ENCODE data around the gene ZNF773. TPM values are rescaled to one million over a fixed set of nuclear protein-coding genes. Genes with fewer than 3 reads are reported as not detected.
A peak's percentile ranks its signal among the peaks of the same experiment; 100 is the strongest.
"Not testable (repeated sequence)": the region's sequence is repeated elsewhere in the genome, so short reads cannot be mapped to it uniquely, and the experiment has no call there.

The ZNF773 gene
- total RNA-seq, 2 experiments from 2014 or later, result 8.3 to 8.4 TPM

- no peak for DNase-seq
- no peak for ATAC-seq
- H3K9me3 Mint-ChIP-seq (ENCODE audit: insufficient read depth), result peaks cover 43% of the 10 kb centered on the region
- H3K4me1 Mint-ChIP-seq (ENCODE audit: low read depth), result peaks cover 8% of the 10 kb centered on the region
- POLR2A ChIA-PET, result no interaction called here
- no peak overlapping the region for H3K4me3 Mint-ChIP-seq
- H3K27me3 Mint-ChIP-seq (ENCODE audit: low read depth), result no peaks in the 10 kb centered on the region
- CTCF ChIA-PET, result no interaction called here
- no peak overlapping the region for H3K27ac Mint-ChIP-seq
- peaks cover 88% of the 10 kb centered on the region for H3K36me3 Mint-ChIP-seq (ENCODE audit: low read depth)
Measured at GRCh38 chr19:57506163-57506562, 6.4 kb downstream of the ZNF773 start.

DNA sequence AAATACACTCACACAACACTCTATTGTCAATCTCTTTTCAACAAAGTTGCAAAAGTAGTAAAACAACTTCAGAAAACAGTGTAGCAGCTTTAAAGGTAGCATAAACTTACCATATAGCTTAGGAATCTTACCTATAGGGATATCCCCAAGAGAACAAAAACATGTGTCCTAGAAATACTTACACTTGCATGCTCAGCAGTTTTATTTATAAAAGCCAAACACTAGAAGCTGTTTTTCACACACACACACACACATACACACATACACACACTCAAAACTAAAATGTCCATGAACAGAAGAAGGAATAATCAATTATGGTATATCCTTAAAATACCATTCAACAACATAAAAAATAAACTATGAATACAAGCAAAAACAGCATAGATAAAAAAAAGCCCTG is 11.7 kb downstream of the ZNF773 start:
- peaks cover 59% of the 10 kb centered on the region for H3K9me3 Mint-ChIP-seq (ENCODE audit: insufficient read depth)
- CTCF ChIA-PET, result no interaction called here

GRCh38 chr19:57512845-57513244 is 13.1 kb downstream of the ZNF773 start:
- DNase-seq (peak; percentile 20), ATAC-seq (no peak)
- Mint-ChIP-seq H3K4me1 (ENCODE audit: low read depth) (no peaks in the 10 kb centered on the region), H3K27ac (no peak overlapping the region), H3K27me3 (ENCODE audit: low read depth) (no peaks in the 10 kb centered on the region), H3K9me3 (ENCODE audit: insufficient read depth) (peaks cover 62% of the 10 kb centered on the region), H3K36me3 (ENCODE audit: low read depth) (peaks cover 72% of the 10 kb centered on the region), H3K4me3 (no peak overlapping the region)
- ChIA-PET POLR2A (no interaction called here), CTCF (no interaction called here)

More for the DNA sequence above, 11.7 kb downstream of the ZNF773 start:
- H3K36me3 Mint-ChIP-seq (ENCODE audit: low read depth), result peaks cover 77% of the 10 kb centered on the region
- H3K27me3 Mint-ChIP-seq (ENCODE audit: low read depth), result no peaks in the 10 kb centered on the region
- H3K4me3 Mint-ChIP-seq, result no peak overlapping the region
- no peak for ATAC-seq
- POLR2A ChIA-PET, result no interaction called here
- no peak overlapping the region for H3K27ac Mint-ChIP-seq
- DNase-seq, result no peak
- H3K4me1 Mint-ChIP-seq (ENCODE audit: low read depth), result no peaks in the 10 kb centered on the region

GRCh38 chr19:57515255-57515654 is 15.5 kb downstream of the ZNF773 start:
- H3K27me3 Mint-ChIP-seq (ENCODE audit: low read depth), result no peaks in the 10 kb centered on the region
- ChIA-PET CTCF (no interaction called here), POLR2A (no interaction called here)
- no peak overlapping the region for H3K4me3 Mint-ChIP-seq
- peaks cover 45% of the 10 kb centered on the region for H3K9me3 Mint-ChIP-seq (ENCODE audit: insufficient read depth)
- H3K36me3 Mint-ChIP-seq (ENCODE audit: low read depth), result peaks cover 54% of the 10 kb centered on the region
- H3K4me1 Mint-ChIP-seq (ENCODE audit: low read depth), result no peaks in the 10 kb centered on the region
- H3K27ac Mint-ChIP-seq, result no peak overlapping the region
- no peak for ATAC-seq
- peak; percentile 11 for DNase-seq

GRCh38 chr19:57518021-57518420 is 18.3 kb downstream of the ZNF773 start:
- H3K4me3 Mint-ChIP-seq; DNase-seq; CTCF ChIA-PET; H3K27me3 Mint-ChIP-seq (ENCODE audit: low read depth); H3K4me1 Mint-ChIP-seq (ENCODE audit: low read depth); H3K27ac Mint-ChIP-seq; ATAC-seq: not testable (repeated sequence)
- H3K9me3 Mint-ChIP-seq (ENCODE audit: insufficient read depth), result peaks cover 32% of the 10 kb centered on the region
- POLR2A ChIA-PET, result interaction anchor here (0.6 kb wide), 1 partner anchor 484 kb away, joined by 3 read pairs; no protein-coding TSS in a partner anchor
- H3K36me3 Mint-ChIP-seq (ENCODE audit: low read depth), result peaks cover 43% of the 10 kb centered on the region

GRCh38 chr19:57527136-57527881 is 27.6 kb downstream of the ZNF773 start, which contains the start of gene ZNF549:
TSS of gene ZNF549 (plus strand) at chr19:57527356. CDS start at chr19:57527574, 218 bp downstream.
- peak within 1 kb of the TSS; percentile 88 for H3K4me3 Mint-ChIP-seq
- H3K9me3 Mint-ChIP-seq (ENCODE audit: insufficient read depth), result peaks cover 35% of the 10 kb centered on the region

GRCh38 chr19:57537953-57538547 is 38.3 kb downstream of the ZNF773 start:
- H3K4me1 Mint-ChIP-seq (ENCODE audit: low read depth), result no peaks in the 10 kb centered on the region
- no peaks in the 10 kb centered on the region for H3K27me3 Mint-ChIP-seq (ENCODE audit: low read depth)
- peaks cover 62% of the 10 kb centered on the region for H3K9me3 Mint-ChIP-seq (ENCODE audit: insufficient read depth)
- no peak for ATAC-seq
- H3K27ac Mint-ChIP-seq, result no peak overlapping the region
- H3K4me3 Mint-ChIP-seq, result no peak overlapping the region
- ChIA-PET POLR2A (no interaction called here), CTCF (no interaction called here)
- no peak for DNase-seq
- H3K36me3 Mint-ChIP-seq (ENCODE audit: low read depth), result peaks cover 97% of the 10 kb centered on the region

More at GRCh38 chr19:57527136-57527881, 27.6 kb downstream of the ZNF773 start, which contains the start of gene ZNF549:
- peak; percentile 95 for DNase-seq
- ATAC-seq, result peak; percentile 99
- Mint-ChIP-seq H3K27ac (peak within 1 kb of the TSS; percentile 85), H3K36me3 (ENCODE audit: low read depth) (peaks cover 50% of the 10 kb centered on the region), H3K27me3 (ENCODE audit: low read depth) (no peaks in the 10 kb centered on the region), H3K4me1 (ENCODE audit: low read depth) (peaks cover 16% of the 10 kb centered on the region)
- ChIA-PET POLR2A (interaction anchor here (0.6 to 0.8 kb wide), 2 partner anchors 293 to 527 kb away, joined by 3 to 4 read pairs; no protein-coding TSS in a partner anchor), CTCF (no interaction called here)

- no peaks in the 10 kb centered on the region for H3K4me1 Mint-ChIP-seq (ENCODE audit: low read depth)
- DNase-seq (no peak), ATAC-seq (no peak)
- H3K27me3 Mint-ChIP-seq (ENCODE audit: low read depth), result no peaks in the 10 kb centered on the region
- CTCF ChIA-PET, result no interaction called here
- no peak overlapping the region for H3K4me3 Mint-ChIP-seq
- H3K36me3 Mint-ChIP-seq (ENCODE audit: low read depth), result peaks cover 96% of the 10 kb centered on the region
- POLR2A ChIA-PET, result no interaction called here
- no peak overlapping the region for H3K27ac Mint-ChIP-seq
- peaks cover 65% of the 10 kb centered on the region for H3K9me3 Mint-ChIP-seq (ENCODE audit: insufficient read depth)
Measured at GRCh38 chr19:57546513-57546912, 46.8 kb downstream of the ZNF773 start.

DNA sequence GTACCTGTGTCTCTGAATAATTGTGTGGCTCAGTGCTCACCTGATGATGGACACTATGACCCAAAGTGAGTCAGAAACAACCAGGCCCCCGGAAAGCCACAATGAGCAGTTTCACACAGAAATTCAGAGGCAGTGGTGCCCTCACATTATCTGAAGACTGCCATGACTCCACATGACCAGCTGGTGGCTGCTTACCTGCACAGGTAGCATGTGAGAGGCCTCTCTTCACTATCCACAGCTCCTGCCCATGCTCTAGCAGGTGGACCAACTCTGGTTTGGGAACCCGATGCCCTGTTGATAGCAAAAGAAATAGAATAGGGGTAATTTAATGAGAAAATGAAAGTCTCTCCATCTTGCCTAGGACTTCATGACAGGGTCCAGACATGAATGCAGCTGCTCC is 52.7 kb downstream of the ZNF773 start:
- Mint-ChIP-seq H3K36me3 (ENCODE audit: low read depth) (peaks cover 98% of the 10 kb centered on the region), H3K4me3 (no peak overlapping the region), H3K27me3 (ENCODE audit: low read depth) (no peaks in the 10 kb centered on the region), H3K9me3 (ENCODE audit: insufficient read depth) (peaks cover 41% of the 10 kb centered on the region), H3K27ac (no peak overlapping the region), H3K4me1 (ENCODE audit: low read depth) (no peaks in the 10 kb centered on the region)
- ChIA-PET POLR2A (no interaction called here), CTCF (no interaction called here)
- ATAC-seq (no peak), DNase-seq (no peak)

- Mint-ChIP-seq H3K27ac (no peak overlapping the region), H3K4me3 (peak overlapping the region; percentile 97), H3K9me3 (ENCODE audit: insufficient read depth) (peaks cover 26% of the 10 kb centered on the region), H3K4me1 (ENCODE audit: low read depth) (peaks cover 25% of the 10 kb centered on the region), H3K36me3 (ENCODE audit: low read depth) (peaks cover 77% of the 10 kb centered on the region), H3K27me3 (ENCODE audit: low read depth) (no peaks in the 10 kb centered on the region)
- ATAC-seq (no peak), DNase-seq (no peak)
- POLR2A ChIA-PET, result interaction anchor here (0.9 to 1.8 kb wide), 2 partner anchors 24 to 124 kb away, joined by 3 to 4 read pairs; partner anchors contain the start of gene ZNF551
- CTCF ChIA-PET, result no interaction called here
Measured at GRCh38 chr19:57557659-57558058, 57.9 kb downstream of the ZNF773 start.

Data from activated CD8-positive, alpha-beta T cell treated with anti-CD3 and anti-CD28 coated beads, Interleukin-2, amount 10 ng/mL, durations not matched to agents 7 days and 5 days (primary cell).